Neuronal stem cell (in vitro differentiated cells): ENCODE measurements around the gene ANO1.

Experiments used
- DNase-seq: peaks from one replicate; pipeline ENCODE4 v3.0.0-alpha.2; 2013; ENCODE audit warnings: low spot score
- H2AFZ ChIP-seq: one replicate; pipeline ENCODE4 v1.6.1; 2013; ENCODE audit warnings: mild to moderate bottlenecking, low read length, inconsistent platforms
- H2AK5ac ChIP-seq: 2 replicates; pipeline ENCODE4 v1.6.1; 2013; ENCODE audit warnings: low read depth, mild to moderate bottlenecking, inconsistent platforms, low read length, moderate library complexity, mixed read lengths
- H2BK120ac ChIP-seq: 2 replicates; pipeline ENCODE4 v1.6.1; 2013; ENCODE audit warnings: low read depth, mild to moderate bottlenecking, inconsistent platforms, low read length, moderate library complexity, mixed read lengths
- H2BK12ac ChIP-seq: one replicate; pipeline ENCODE4 v1.6.1; 2013; ENCODE audit warnings: low read length, inconsistent platforms
- H2BK15ac ChIP-seq: 2 replicates; pipeline ENCODE4 v1.6.1; 2013; ENCODE audit warnings: mild to moderate bottlenecking, low read length, inconsistent platforms, mixed read lengths
- H2BK5ac ChIP-seq: one replicate; pipeline ENCODE4 v1.6.1; 2013; ENCODE audit warnings: inconsistent platforms, mild to moderate bottlenecking, low read length, moderate library complexity
- H3K14ac ChIP-seq: one replicate; pipeline ENCODE4 v1.6.1; 2013; ENCODE audit warnings: low read length, inconsistent platforms
- H3K18ac ChIP-seq: 2 replicates; pipeline ENCODE4 v1.6.1; 2013; ENCODE audit warnings: low read length, inconsistent platforms
- H3K23ac ChIP-seq: 2 replicates; pipeline ENCODE4 v1.6.1; 2013; ENCODE audit warnings: low read depth, mild to moderate bottlenecking, mixed read lengths, low read length, inconsistent platforms; ENCODE audit not compliant: poor library complexity
- H3K27ac ChIP-seq: replicated peaks from 3 replicates; pipeline ENCODE4 v1.5.1; 2013; ENCODE audit warnings: low read length, inconsistent platforms
- H3K27me3 ChIP-seq, 3 experiments: 2 replicates each; pipeline ENCODE4 v1.6.1; 2013; ENCODE audit warnings: low read length in 3 of 3, mild to moderate bottlenecking in 2 of 3, inconsistent platforms in 1 of 3, low read depth in 1 of 3, mixed read lengths in 1 of 3, moderate library complexity in 1 of 3; ENCODE audit not compliant: control insufficient read depth in 3 of 3, insufficient read depth in 3 of 3
- H3K36me3 ChIP-seq, 2 donors: replicated peaks in 1 of 2; 2 replicates each; pipeline ENCODE4 v1.6.1; 2013; ENCODE audit warnings: low read length in 2 of 2; ENCODE audit not compliant: control insufficient read depth in 2 of 2, insufficient read depth in 2 of 2
- H3K4ac ChIP-seq: 2 replicates; pipeline ENCODE4 v1.6.1; 2013; ENCODE audit warnings: inconsistent platforms, mild to moderate bottlenecking, low read length, moderate library complexity
- H3K4me1 ChIP-seq, 2 donors: 1 replicate in 1 of 2; 2 replicates in 1 of 2; pipeline ENCODE4 v1.6.1; 2013; ENCODE audit warnings: low read length in 2 of 2, low read depth in 1 of 2; ENCODE audit not compliant: control insufficient read depth in 2 of 2, insufficient read depth in 1 of 2
- H3K4me2 ChIP-seq: one replicate; pipeline ENCODE4 v1.6.1; 2013; ENCODE audit warnings: mild to moderate bottlenecking, low read length, inconsistent platforms; ENCODE audit not compliant: insufficient read depth, poor library complexity, severe bottlenecking
- H3K4me3 ChIP-seq, 2 donors: 2 replicates each; pipeline ENCODE4 v1.5.1; 2013; ENCODE audit warnings: low read length in 2 of 2, mild to moderate bottlenecking in 2 of 2, inconsistent platforms in 1 of 2, moderate library complexity in 1 of 2
- H3K79me1 ChIP-seq: one replicate; pipeline ENCODE4 v1.6.1; 2013; ENCODE audit warnings: low read depth, mild to moderate bottlenecking, inconsistent platforms, low read length, moderate library complexity
- H3K9ac ChIP-seq: one replicate; pipeline ENCODE4 v1.6.1; 2013; ENCODE audit warnings: mild to moderate bottlenecking, low read depth, low read length, inconsistent platforms; ENCODE audit not compliant: poor library complexity
- H3K9me3 ChIP-seq, 2 donors: replicated peaks in 1 of 2; 2 replicates each; pipeline versions ENCODE3 to v1.6.1; 2013; ENCODE audit warnings: low read length in 2 of 2, mild to moderate bottlenecking in 2 of 2, inconsistent platforms in 1 of 2, low read depth in 1 of 2, mixed read lengths in 1 of 2, moderate library complexity in 1 of 2; ENCODE audit not compliant: control insufficient read depth in 2 of 2, insufficient read depth in 1 of 2
- H4K8ac ChIP-seq: one replicate; pipeline ENCODE4 v1.6.1; 2013; ENCODE audit warnings: low read depth, mild to moderate bottlenecking, inconsistent platforms, low read length, moderate library complexity
- H4K91ac ChIP-seq: one replicate; pipeline ENCODE4 v1.6.1; 2013; ENCODE audit warnings: low read length, low read depth, mild to moderate bottlenecking, inconsistent platforms; ENCODE audit not compliant: poor library complexity
- WGBS, 2 donors: extraction: QIAGEN DNeasy Blood & Tissue Kit; methylation state at CpG; one replicate each; pipeline ENCODE4 v1.1.7; 2013; ENCODE audit warnings: missing lambda C conversion rate in 2 of 2, mixed read lengths in 1 of 2; ENCODE audit not compliant: insufficient read length in 2 of 2, insufficient replicate concordance in 1 of 2; ENCODE audit errors: extremely low coverage in 2 of 2; 5-methylcytosine and 5-hydroxymethylcytosine counted together

Gene ANO1

DNA sequence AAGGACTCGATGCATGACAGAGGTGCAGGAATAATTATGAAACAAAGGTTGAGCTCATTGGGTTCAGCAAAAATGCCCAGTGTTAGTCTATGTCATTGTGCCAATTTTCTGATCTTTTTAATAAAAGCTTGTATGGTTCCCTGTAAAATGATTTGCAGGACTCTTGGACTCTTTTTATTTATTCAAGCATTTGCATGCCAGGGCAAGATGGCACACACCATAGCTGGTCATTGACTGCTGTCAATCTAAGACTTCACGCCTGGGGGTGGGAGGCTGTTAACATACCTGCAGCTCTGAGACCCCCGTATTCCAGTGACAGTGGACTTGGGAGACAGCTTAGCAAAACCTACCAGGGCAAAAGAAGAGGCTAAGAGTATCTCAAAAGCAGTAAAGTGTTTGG is 32.0 kb upstream of the ANO1 start:
- Histone ChIP-seq H3K27me3 (no peaks in the 10 kb centered on the region), H2BK12ac (no peak overlapping the region), H3K4me3 (no peak overlapping the region), H4K91ac (no peak overlapping the region), H3K36me3 (no peaks in the 10 kb centered on the region), H3K23ac (no peak overlapping the region), H2AK5ac (no peak overlapping the region), H3K4me2 (no peak overlapping the region), H3K14ac (no peak overlapping the region), H3K4me1 (no peaks in the 10 kb centered on the region), H2AFZ (no peak overlapping the region), H3K9ac (no peak overlapping the region), H3K4ac (no peak overlapping the region), H2BK120ac (no peak overlapping the region), H3K9me3 (peaks cover 0 to 4% of the 10 kb centered on the region in 2 donors), H3K27ac (no peak overlapping the region), H3K18ac (no peak overlapping the region), H3K79me1 (no peaks in the 10 kb centered on the region), H2BK5ac (no peak overlapping the region), H2BK15ac (no peak overlapping the region), H4K8ac (no peak overlapping the region)
- no CpG with 5 or more reads among the region's 3 CpGs for WGBS, 2 donors
- no peak for DNase-seq

DNA sequence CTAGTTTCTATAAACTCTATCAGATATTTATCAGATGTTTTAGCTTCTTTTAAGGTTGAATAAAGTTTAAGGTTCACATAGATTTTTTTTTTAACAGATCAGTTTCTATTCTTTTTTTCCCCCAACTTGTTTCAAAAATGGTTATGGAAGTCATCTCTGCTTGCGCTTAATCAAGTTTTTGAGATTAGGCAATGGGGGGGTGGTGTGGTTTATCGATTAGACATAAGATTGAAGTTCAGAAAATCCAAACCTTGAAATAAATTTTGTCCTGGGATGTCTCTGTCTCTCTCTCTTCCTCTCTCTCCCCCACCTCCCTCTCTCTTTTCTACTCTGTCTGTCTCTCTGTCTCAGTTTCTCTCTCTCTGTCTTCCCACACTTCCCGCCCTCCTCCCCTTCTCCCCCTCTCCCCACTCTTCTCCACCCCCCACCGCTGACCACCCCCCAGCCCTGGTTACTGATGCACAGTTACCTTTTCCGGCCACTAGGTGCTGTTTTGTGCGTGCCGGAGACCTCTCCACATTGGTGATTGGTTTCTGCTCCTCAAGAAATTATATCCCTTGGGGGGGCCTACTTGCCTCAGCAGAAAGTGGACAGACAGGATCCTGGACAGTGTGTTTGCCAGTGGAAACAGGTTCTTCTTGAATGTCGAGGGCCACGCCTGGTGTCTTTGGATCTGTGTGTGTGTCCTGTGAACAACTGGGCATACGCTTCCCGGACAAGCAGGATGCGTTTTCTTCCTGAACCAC is 29.7 kb upstream of the ANO1 start:
- no CpG with 5 or more reads among the region's 12 CpGs for WGBS, 2 donors
- H2BK12ac ChIP-seq = no peak overlapping the region
- no peak overlapping the region for H2BK15ac ChIP-seq
- no peak overlapping the region for H3K4ac ChIP-seq
- no peaks in the 10 kb centered on the region for H3K27me3 ChIP-seq
- DNase-seq = peak; percentile 30
- H2BK5ac ChIP-seq = no peak overlapping the region
- H4K8ac ChIP-seq = no peak overlapping the region
- H3K9me3 ChIP-seq = no peaks in the 10 kb centered on the region
- H3K4me3 ChIP-seq = no peak overlapping the region
- H3K79me1 ChIP-seq = no peaks in the 10 kb centered on the region
- no peak overlapping the region for H3K18ac ChIP-seq
- H3K23ac ChIP-seq = no peak overlapping the region
- no peaks in the 10 kb centered on the region for H3K4me1 ChIP-seq
- no peak overlapping the region for H4K91ac ChIP-seq
- H2BK120ac ChIP-seq = no peak overlapping the region
- no peak overlapping the region for H2AK5ac ChIP-seq
- no peak overlapping the region for H3K14ac ChIP-seq
- no peak overlapping the region for H3K9ac ChIP-seq
- no peak overlapping the region for H3K27ac ChIP-seq
- H3K36me3 ChIP-seq = no peaks in the 10 kb centered on the region
- H3K4me2 ChIP-seq = no peak overlapping the region
- H2AFZ ChIP-seq = no peak overlapping the region

- no peak for DNase-seq
- no peak overlapping the region for H3K27ac ChIP-seq
- no peak overlapping the region for H2BK120ac ChIP-seq
- H3K4me3 ChIP-seq = no peak overlapping the region
- H3K4ac ChIP-seq = no peak overlapping the region
- no peaks in the 10 kb centered on the region for H3K79me1 ChIP-seq
- no peak overlapping the region for H2BK5ac ChIP-seq
- H2AK5ac ChIP-seq = no peak overlapping the region
- H3K4me1 ChIP-seq = no peaks in the 10 kb centered on the region
- no peaks in the 10 kb centered on the region for H3K36me3 ChIP-seq
- no peak overlapping the region for H3K14ac ChIP-seq
- H3K9me3 ChIP-seq = peaks cover 0 to under 1% of the 10 kb centered on the region in 2 donors
- H3K9ac ChIP-seq = no peak overlapping the region
- H2BK15ac ChIP-seq = no peak overlapping the region
- H2AFZ ChIP-seq = no peak overlapping the region
- H4K8ac ChIP-seq = no peak overlapping the region
- H3K27me3 ChIP-seq = no peaks in the 10 kb centered on the region
- no peak overlapping the region for H3K23ac ChIP-seq
- H3K4me2 ChIP-seq = no peak overlapping the region
- no peak overlapping the region for H4K91ac ChIP-seq
- H2BK12ac ChIP-seq = no peak overlapping the region
- no CpG with 5 or more reads among the region's 5 CpGs for WGBS, 2 donors
- no peak overlapping the region for H3K18ac ChIP-seq
These were observed 29.1 kb upstream of the ANO1 start for GRCh38 chr11:70049045-70049444.

DNA sequence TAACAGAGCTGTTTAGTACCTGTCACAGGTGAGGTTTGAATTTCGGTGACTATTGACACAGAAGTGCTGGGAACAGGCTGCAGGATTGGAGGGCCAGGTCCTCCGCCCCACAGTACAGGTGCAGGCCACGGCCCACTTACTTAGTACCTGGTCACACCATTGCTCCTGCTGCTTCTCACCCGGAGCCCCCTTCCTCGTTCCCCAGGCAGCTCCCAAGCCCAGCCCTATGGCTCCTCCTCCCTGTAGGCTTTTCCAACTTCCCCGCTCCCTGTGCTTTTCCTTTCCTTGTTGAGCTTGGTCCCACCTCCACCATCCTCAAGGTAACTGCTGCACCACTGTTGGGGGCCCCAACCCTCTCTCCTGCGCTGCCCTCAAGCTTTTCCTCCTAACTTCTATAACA is 27.9 kb upstream of the ANO1 start:
- Histone ChIP-seq H2BK5ac (no peak overlapping the region), H3K4me2 (no peak overlapping the region), H4K8ac (no peak overlapping the region), H3K27ac (no peak overlapping the region), H2AFZ (no peak overlapping the region), H2AK5ac (no peak overlapping the region), H4K91ac (no peak overlapping the region), H3K79me1 (no peaks in the 10 kb centered on the region), H3K18ac (no peak overlapping the region), H3K9me3 (peaks cover 0 to 3% of the 10 kb centered on the region in 2 donors), H3K14ac (no peak overlapping the region), H3K9ac (no peak overlapping the region), H2BK120ac (no peak overlapping the region), H3K4ac (no peak overlapping the region), H2BK12ac (no peak overlapping the region), H3K36me3 (peaks cover 0 to 2% of the 10 kb centered on the region in 2 donors), H3K4me3 (no peak overlapping the region), H3K27me3 (no peaks in the 10 kb centered on the region), H2BK15ac (no peak overlapping the region), H3K23ac (peak overlapping the region; percentile 71), H3K4me1 (no peaks in the 10 kb centered on the region)
- DNase-seq = no peak
- WGBS, 2 donors = no CpG with 5 or more reads among the region's 7 CpGs
